Activated naive CD8-positive, alpha-beta T cell treated with anti-CD3 and anti-CD28 coated beads, Interleukin-2, amount 10 ng/mL, durations not matched to agents 7 days and 5 days (primary cell): ENCODE data around the gene SCN2B. TPM values are rescaled to one million over a fixed set of nuclear protein-coding genes. Genes with fewer than 3 reads are reported as not detected.

ENCODE experiments used
- ATAC-seq: fragments of 150-1000 bp; cut with Tn5 transposase; one replicate; pipeline ENCODE4 v1.10.0; 2021; ENCODE audit warnings: low read depth, moderate library complexity
- POLR2A ChIA-PET: fragments of 350-600 bp; sonication (Branson Sonifier 250); formaldehyde crosslinking; loops from one replicate; lab custom pipeline; 2021; ENCODE audit warnings: antibody characterized with exemption; lab: Charles Lee
- DNase-seq: peaks from one replicate; pipeline ENCODE4 v3.0.0; 2021
- H3K27ac Mint-ChIP-seq: one replicate; pipeline ENCODE4 v1.8.0; 2022; ENCODE audit warnings: mild to moderate bottlenecking, mixed read lengths
- H3K27me3 Mint-ChIP-seq: one replicate; pipeline ENCODE4 v1.8.0; 2022; ENCODE audit warnings: mild to moderate bottlenecking, moderate library complexity, mixed read lengths
- H3K36me3 Mint-ChIP-seq: one replicate; pipeline ENCODE4 v1.8.0; 2021; ENCODE audit warnings: mild to moderate bottlenecking, mixed read lengths
- H3K4me1 Mint-ChIP-seq: one replicate; pipeline ENCODE4 v1.8.0; 2021; ENCODE audit warnings: mixed read lengths
- H3K4me3 Mint-ChIP-seq: one replicate; pipeline ENCODE4 v1.8.0; 2022; ENCODE audit warnings: mild to moderate bottlenecking, moderate library complexity, mixed read lengths
- H3K9me3 Mint-ChIP-seq: one replicate; pipeline ENCODE4 v1.8.0; 2021; ENCODE audit warnings: mixed read lengths
- total RNA-seq, 2 experiments: library from RNA; stranded (reverse); gene quantifications; one replicate each; pipeline ENCODE4 v1.2.3, GENCODE V29; 2021

Gene SCN2B
- total RNA-seq, 2 experiments from 2014 or later: not detected

DNA sequence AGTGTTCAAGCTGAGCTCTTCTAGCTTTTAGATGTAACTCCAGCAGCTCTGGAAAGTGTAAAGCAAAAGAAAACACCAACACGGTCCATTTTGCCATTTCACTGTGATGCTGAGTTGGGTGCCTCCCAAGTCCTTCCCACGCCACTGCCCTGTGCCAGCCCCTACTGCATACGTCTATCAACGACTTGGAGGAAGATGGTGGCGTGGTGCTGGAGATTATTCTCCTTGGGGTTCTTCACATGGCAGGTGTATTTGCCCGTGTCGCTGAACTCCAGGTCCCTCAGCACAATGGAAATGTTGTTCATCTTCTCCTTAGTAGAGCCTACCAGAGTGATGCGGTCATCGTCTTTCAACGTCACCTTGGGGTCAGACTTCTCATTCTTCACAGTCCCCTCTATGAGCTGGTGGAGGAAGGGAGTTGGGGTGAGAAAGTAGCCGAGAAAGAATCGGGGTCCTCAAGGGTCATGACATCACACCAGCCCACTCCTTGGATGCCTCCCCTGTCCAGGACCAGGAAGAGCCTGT is 32.7 kb downstream of the SCN2B start:
- Mint-ChIP-seq H3K9me3 (no peaks in the 10 kb centered on the region), H3K4me1 (peaks cover 24% of the 10 kb centered on the region), H3K27ac (no peak overlapping the region), H3K4me3 (no peak overlapping the region), H3K36me3 (no peaks in the 10 kb centered on the region), H3K27me3 (peaks cover 58% of the 10 kb centered on the region)
- ATAC-seq: no peak
- POLR2A ChIA-PET: interaction anchor here (1.2 kb wide), 1 partner anchor 13 kb away, joined by 3 read pairs; no protein-coding TSS in a partner anchor
- no peak for DNase-seq

GRCh38 chr11:118142809-118143208 is 33.6 kb downstream of the SCN2B start:
- H3K4me1 Mint-ChIP-seq: peaks cover 24% of the 10 kb centered on the region
- ATAC-seq (peak; percentile 58), DNase-seq (no peak)
- peak overlapping the region; percentile 56 for H3K27ac Mint-ChIP-seq
- POLR2A ChIA-PET: no interaction called here
- no peaks in the 10 kb centered on the region for H3K36me3 Mint-ChIP-seq
- peak overlapping the region; percentile 60 for H3K4me3 Mint-ChIP-seq
- H3K9me3 Mint-ChIP-seq: no peaks in the 10 kb centered on the region
- H3K27me3 Mint-ChIP-seq: peaks cover 58% of the 10 kb centered on the region

GRCh38 chr11:118142081-118142480 is 34.4 kb downstream of the SCN2B start:
- Mint-ChIP-seq H3K4me1 (peaks cover 22% of the 10 kb centered on the region), H3K27me3 (peaks cover 52% of the 10 kb centered on the region), H3K27ac (peak overlapping the region; percentile 18), H3K36me3 (no peaks in the 10 kb centered on the region), H3K4me3 (no peak overlapping the region), H3K9me3 (no peaks in the 10 kb centered on the region)
- POLR2A ChIA-PET: no interaction called here
- DNase-seq (no peak), ATAC-seq (no peak)

GRCh38 chr11:118139578-118139977 is 36.9 kb downstream of the SCN2B start:
- H3K4me1 Mint-ChIP-seq: peaks cover 15% of the 10 kb centered on the region
- H3K4me3 Mint-ChIP-seq: no peak overlapping the region
- ATAC-seq (no peak), DNase-seq (no peak)
- no peak overlapping the region for H3K27ac Mint-ChIP-seq
- H3K27me3 Mint-ChIP-seq: peaks cover 44% of the 10 kb centered on the region
- no peaks in the 10 kb centered on the region for H3K36me3 Mint-ChIP-seq
- no peaks in the 10 kb centered on the region for H3K9me3 Mint-ChIP-seq
- POLR2A ChIA-PET: no interaction called here

GRCh38 chr11:118138839-118139420 is 37.5 kb downstream of the SCN2B start:
- DNase-seq (no peak), ATAC-seq (no peak)
- no peaks in the 10 kb centered on the region for H3K9me3 Mint-ChIP-seq
- no peaks in the 10 kb centered on the region for H3K36me3 Mint-ChIP-seq
- peaks cover 14% of the 10 kb centered on the region for H3K4me1 Mint-ChIP-seq
- H3K4me3 Mint-ChIP-seq: no peak overlapping the region
- POLR2A ChIA-PET: no interaction called here
- no peak overlapping the region for H3K27ac Mint-ChIP-seq
- peaks cover 43% of the 10 kb centered on the region for H3K27me3 Mint-ChIP-seq

DNA sequence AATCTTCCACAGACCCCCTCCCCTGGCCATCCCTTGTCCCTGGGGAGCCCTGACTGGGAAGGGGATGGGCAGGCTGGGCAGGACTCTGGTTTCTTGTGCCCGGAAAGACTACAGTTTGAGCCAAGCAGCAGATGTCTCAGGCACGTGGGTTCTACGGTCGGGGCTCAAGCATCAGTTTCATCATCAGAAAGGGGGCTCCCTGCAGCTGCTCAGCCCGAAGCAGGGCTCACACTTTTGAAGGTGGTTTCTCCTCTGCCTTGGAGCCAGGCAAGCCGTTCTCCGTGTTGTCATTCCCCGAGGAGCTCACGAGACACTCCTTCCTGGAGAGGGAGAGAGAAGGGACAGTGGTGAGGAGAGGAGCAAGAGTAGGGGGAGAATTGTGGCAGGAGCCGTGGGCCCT is 39.6 kb downstream of the SCN2B start:
- H3K27ac Mint-ChIP-seq: no peak overlapping the region
- H3K36me3 Mint-ChIP-seq: no peaks in the 10 kb centered on the region
- H3K9me3 Mint-ChIP-seq: no peaks in the 10 kb centered on the region
- ATAC-seq: no peak
- H3K4me3 Mint-ChIP-seq: no peak overlapping the region
- no peak for DNase-seq
- no peaks in the 10 kb centered on the region for H3K4me1 Mint-ChIP-seq
- peaks cover 32% of the 10 kb centered on the region for H3K27me3 Mint-ChIP-seq
- POLR2A ChIA-PET: no interaction called here

DNA sequence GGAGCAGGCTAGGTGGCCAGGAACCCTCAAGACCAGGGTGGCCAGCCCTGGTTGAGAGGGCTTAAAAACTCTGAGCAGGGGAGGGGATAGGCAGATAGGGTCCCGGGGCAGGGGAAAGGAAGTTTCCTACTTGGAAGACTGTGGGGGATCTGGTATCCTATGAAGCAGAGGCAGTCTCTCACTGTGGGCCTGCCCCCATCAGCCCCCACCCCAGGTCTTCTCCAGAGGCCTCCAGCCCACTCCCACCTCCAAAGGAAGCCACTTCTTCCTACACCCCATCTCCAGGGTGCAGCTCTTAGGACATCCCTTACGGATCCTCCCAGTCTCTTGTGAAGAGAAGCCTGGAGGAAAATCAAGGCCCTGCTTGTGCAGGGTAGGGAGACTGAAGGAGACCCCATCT is 40.1 kb downstream of the SCN2B start:
- peaks cover 29% of the 10 kb centered on the region for H3K27me3 Mint-ChIP-seq
- H3K4me3 Mint-ChIP-seq: no peak overlapping the region
- H3K27ac Mint-ChIP-seq: no peak overlapping the region
- H3K9me3 Mint-ChIP-seq: no peaks in the 10 kb centered on the region
- no peak for ATAC-seq
- POLR2A ChIA-PET: no interaction called here
- no peaks in the 10 kb centered on the region for H3K4me1 Mint-ChIP-seq
- no peak for DNase-seq
- no peaks in the 10 kb centered on the region for H3K36me3 Mint-ChIP-seq

GRCh38 chr11:118135796-118136165 is 40.7 kb downstream of the SCN2B start:
- Mint-ChIP-seq H3K36me3 (no peaks in the 10 kb centered on the region), H3K4me1 (no peaks in the 10 kb centered on the region), H3K27me3 (peaks cover 28% of the 10 kb centered on the region), H3K27ac (no peak overlapping the region), H3K4me3 (no peak overlapping the region), H3K9me3 (no peaks in the 10 kb centered on the region)
- DNase-seq (no peak), ATAC-seq (no peak)
- POLR2A ChIA-PET: no interaction called here

DNA sequence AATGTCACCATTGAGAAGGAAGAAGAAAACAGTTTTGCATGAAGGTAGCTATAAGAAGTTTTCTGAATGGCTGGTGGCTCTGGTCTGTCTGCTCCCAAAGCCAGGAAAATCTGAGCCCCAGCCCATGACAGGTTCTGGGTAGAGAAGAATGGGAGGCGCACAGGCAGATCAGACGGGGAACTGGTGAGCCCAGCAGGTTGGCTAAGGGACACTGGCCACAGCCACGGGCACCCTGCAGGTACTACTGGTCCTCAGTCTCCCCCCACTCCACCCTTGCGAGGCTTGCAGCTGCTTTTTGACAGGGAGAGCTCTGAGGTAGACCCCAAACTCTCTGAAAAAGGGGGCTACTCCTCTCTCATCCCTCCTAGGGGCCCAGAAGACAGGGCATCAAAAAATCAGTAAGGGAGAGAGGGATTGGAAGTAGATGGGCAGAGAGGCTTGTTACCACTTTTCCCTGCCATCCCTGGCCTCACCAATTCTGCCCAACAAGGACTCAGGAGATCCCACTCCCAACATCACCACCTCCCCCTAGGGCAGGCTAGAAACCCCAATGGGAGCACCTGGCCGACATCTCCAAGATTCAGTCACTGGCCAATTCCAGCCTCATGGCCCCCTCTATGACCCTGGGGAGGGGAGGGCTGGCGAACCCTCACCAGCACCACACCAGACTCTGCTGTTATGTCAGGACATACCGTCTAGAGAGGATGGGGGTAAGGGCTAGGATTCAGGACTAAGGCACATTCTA is 41.2 kb downstream of the SCN2B start:
- POLR2A ChIA-PET: no interaction called here
- no peak overlapping the region for H3K27ac Mint-ChIP-seq
- peaks cover 23% of the 10 kb centered on the region for H3K27me3 Mint-ChIP-seq

DNA sequence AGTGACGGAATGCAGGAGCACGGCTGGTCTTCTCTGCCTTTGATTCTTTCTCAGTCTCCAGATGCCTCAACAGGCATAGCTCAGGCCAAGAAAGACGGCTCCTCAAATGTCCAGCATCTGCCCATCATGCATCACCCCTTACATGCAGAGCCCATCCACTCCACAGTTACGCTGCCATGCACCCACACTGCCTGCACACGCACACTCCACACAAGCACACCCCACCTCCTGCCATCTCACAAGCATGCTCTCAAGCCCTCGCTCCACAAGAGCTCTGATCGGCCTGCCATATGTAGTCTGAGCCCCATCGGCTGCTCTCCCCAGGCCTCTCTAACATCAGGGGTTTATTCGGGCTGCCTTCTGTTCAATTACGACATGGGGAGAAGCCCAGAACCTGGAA is 42.6 kb downstream of the SCN2B start:
- H3K27me3 Mint-ChIP-seq: peaks cover 25% of the 10 kb centered on the region
- no peak overlapping the region for H3K4me3 Mint-ChIP-seq
- H3K27ac Mint-ChIP-seq: no peak overlapping the region
- H3K4me1 Mint-ChIP-seq: peaks cover 2% of the 10 kb centered on the region
- POLR2A ChIA-PET: no interaction called here
- H3K9me3 Mint-ChIP-seq: no peaks in the 10 kb centered on the region
- no peaks in the 10 kb centered on the region for H3K36me3 Mint-ChIP-seq
- DNase-seq (no peak), ATAC-seq (no peak)

More for the DNA sequence above, 41.2 kb downstream of the SCN2B start:
- DNase-seq (no peak), ATAC-seq (no peak)
- Mint-ChIP-seq H3K4me3 (no peak overlapping the region), H3K36me3 (no peaks in the 10 kb centered on the region), H3K9me3 (no peaks in the 10 kb centered on the region), H3K4me1 (no peaks in the 10 kb centered on the region)

- POLR2A ChIA-PET: no interaction called here
- ATAC-seq (no peak), DNase-seq (peak; percentile 17)
- Mint-ChIP-seq H3K4me3 (no peak overlapping the region), H3K27ac (no peak overlapping the region), H3K36me3 (no peaks in the 10 kb centered on the region), H3K27me3 (peaks cover 26% of the 10 kb centered on the region), H3K9me3 (no peaks in the 10 kb centered on the region), H3K4me1 (peaks cover 4% of the 10 kb centered on the region)
Observed at GRCh38 chr11:118132385-118133151, 43.9 kb downstream of the SCN2B start.

DNA sequence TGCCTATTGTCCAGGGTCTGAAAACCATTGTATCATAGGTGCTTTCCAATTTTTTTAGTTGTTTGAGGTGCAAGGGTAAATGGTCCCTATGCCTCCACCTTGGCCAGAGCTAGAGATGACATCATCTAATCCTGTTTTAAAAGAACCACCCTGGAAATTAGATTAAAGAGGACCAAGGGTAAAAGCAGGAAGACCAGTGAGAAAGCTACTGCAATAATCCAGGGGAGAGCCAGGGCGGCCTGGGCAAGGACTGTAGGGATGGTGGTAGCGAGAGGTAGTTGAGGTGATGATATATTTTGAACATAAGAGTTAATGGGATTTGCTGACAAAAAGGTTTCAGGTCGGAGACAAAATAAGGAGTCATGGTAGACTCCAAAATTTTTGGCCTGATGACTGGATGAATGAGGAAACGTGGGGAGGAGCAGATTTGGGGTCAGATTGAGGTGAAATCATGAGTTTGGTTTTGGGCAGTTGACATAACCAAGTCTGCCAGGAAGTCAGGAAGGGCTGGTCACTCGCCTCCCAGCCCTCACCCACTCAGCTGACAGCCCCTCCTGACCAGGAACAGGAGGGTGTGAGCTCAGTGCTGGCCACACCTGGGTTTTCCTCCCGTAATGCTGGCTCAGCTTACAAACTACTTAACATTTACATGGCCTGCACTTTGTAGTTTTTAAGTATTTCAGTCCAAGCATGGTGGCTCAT is 46.8 kb downstream of the SCN2B start:
- H3K27ac Mint-ChIP-seq: no peak overlapping the region
- H3K9me3 Mint-ChIP-seq: no peaks in the 10 kb centered on the region
- peaks cover 11% of the 10 kb centered on the region for H3K4me1 Mint-ChIP-seq
- H3K36me3 Mint-ChIP-seq: no peaks in the 10 kb centered on the region
- ATAC-seq (no peak), DNase-seq (no peak)
- no peak overlapping the region for H3K4me3 Mint-ChIP-seq
- POLR2A ChIA-PET: no interaction called here
- H3K27me3 Mint-ChIP-seq: peaks cover 22% of the 10 kb centered on the region
